Activated T-helper 1 cell treated with anti-CD3 and anti-CD28 coated beads, Interleukin-12 subunit alpha, Interleukin-12 subunit beta, Interleukin-2, Interleukin-4 antibody, amounts not matched to agents 30 ng/mL and 10 ng/mL and 1 ng/mL, durations not matched to agents 14 hours and 24 hours and 36 hours (primary cell): ENCODE results near the gene POU3F1. TPM values are rescaled to one million over a fixed set of nuclear protein-coding genes. Genes with fewer than 3 reads are reported as not detected.

Experiments used
- DNase-seq: peaks from one replicate; pipeline ENCODE4 v3.0.0; 2021; ENCODE audit warnings: low spot score
- H3K27ac Mint-ChIP-seq: one replicate; pipeline ENCODE4 v1.8.0; 2021; ENCODE audit warnings: mild to moderate bottlenecking, mixed read lengths
- H3K27me3 Mint-ChIP-seq: one replicate; pipeline ENCODE4 v1.8.0; 2022; ENCODE audit warnings: mild to moderate bottlenecking, moderate library complexity, mixed read lengths; ENCODE audit not compliant: insufficient read depth
- H3K36me3 Mint-ChIP-seq: one replicate; pipeline ENCODE4 v1.8.0; 2021; ENCODE audit warnings: low read depth, mixed read lengths
- H3K4me1 Mint-ChIP-seq: one replicate; pipeline ENCODE4 v1.8.0; 2021; ENCODE audit warnings: low read depth, mixed read lengths
- H3K4me3 Mint-ChIP-seq: one replicate; pipeline ENCODE4 v1.8.0; 2021; ENCODE audit warnings: mild to moderate bottlenecking, moderate library complexity, mixed read lengths
- H3K9me3 Mint-ChIP-seq: one replicate; pipeline ENCODE4 v1.8.0; 2021; ENCODE audit warnings: mixed read lengths
- intact Hi-C: fragments of 100-400 bp; cut with micrococcal nuclease; formaldehyde crosslinking; loops from one replicate; pipeline ENCODE4 v1.15.1; 2024
- total RNA-seq: library from RNA; stranded (reverse); gene quantifications from 2 replicates; pipeline ENCODE4 v1.2.3, GENCODE V29; 2022

The POU3F1 gene
- total RNA-seq, 1 donor from 2014 or later = 1.8 TPM

DNA sequence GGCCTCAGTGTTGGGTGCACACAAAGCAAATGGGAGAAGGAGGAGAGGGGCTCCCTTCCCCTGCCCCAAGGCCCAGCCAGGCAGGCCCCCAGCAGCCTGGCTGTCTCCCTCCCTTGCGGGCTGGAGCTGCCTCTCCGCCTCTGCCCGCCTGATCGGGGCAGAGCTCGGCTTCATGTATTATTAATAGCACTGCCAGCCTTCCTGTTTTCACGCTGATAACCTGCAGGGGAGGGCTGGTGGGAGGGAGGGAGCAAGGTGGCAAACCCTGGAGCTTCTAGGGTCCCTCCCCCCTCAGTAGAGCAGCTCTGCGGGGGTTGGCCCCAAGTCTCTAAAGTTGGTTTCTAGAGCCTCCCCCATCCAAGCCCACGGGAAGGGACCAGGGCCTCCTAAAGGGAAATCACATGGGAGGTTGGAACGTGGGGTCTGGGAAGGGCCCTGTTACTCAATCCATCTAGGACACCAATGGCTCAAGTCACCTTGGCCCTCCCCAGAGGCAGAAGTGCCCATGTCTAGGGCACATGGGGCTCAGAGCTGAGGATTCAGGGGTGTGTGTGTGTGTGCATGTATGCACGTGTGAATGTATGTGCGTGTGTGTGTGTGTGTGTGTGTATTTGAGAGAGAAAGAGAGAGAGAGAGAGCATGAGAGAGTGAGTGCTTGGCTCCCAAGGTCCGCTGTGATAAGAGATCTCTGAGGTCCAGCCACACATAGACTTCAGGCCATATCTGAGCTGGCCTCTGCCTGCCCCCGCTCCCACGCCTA is 21.8 kb upstream of the POU3F1 start:
- Mint-ChIP-seq H3K27me3 (peaks cover 20% of the 10 kb centered on the region), H3K27ac (no peak overlapping the region), H3K9me3 (no peaks in the 10 kb centered on the region), H3K4me3 (no peak overlapping the region), H3K36me3 (no peaks in the 10 kb centered on the region), H3K4me1 (no peaks in the 10 kb centered on the region)
- intact Hi-C loops = no loop called here
- no peak for DNase-seq

DNA sequence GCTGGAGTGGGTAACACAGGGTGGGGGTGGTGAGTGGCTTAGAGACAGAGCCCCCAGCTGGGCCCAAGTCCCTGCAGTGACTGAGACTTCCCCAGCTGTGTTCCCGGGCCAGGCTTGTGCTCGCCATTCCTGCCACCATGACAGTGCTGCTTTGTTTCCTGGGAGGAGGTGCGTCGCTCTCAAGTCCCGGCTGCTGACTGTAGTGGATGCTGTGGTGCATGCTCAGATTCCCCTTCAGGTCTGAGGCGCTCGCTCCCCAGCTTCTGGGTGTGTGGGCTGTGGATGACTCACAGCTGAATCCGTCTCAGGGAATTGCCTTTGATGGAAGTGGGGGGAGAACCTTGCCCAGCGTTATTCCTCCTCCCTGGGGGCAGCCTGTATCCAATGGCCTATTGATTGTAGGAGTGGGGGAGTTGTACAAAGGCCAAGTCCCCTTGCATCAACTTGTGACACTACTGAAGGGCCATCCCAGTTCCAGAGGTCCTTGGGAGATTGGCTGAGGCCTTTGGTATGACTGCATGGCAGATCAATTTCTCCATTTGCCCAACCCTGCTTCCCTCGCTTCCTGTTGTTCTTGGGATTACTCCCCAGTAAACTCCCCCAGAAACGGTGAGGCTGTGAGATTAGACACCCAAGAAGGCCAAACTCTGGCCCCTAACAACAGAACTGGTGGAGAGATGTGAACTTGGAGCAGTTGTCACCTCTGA is 17.8 kb upstream of the POU3F1 start:
- Mint-ChIP-seq H3K4me1 (no peaks in the 10 kb centered on the region), H3K27ac (no peak overlapping the region), H3K4me3 (no peak overlapping the region), H3K36me3 (no peaks in the 10 kb centered on the region), H3K9me3 (no peaks in the 10 kb centered on the region), H3K27me3 (peaks cover 11% of the 10 kb centered on the region)
- DNase-seq = no peak
- intact Hi-C loops = no loop called here

DNA sequence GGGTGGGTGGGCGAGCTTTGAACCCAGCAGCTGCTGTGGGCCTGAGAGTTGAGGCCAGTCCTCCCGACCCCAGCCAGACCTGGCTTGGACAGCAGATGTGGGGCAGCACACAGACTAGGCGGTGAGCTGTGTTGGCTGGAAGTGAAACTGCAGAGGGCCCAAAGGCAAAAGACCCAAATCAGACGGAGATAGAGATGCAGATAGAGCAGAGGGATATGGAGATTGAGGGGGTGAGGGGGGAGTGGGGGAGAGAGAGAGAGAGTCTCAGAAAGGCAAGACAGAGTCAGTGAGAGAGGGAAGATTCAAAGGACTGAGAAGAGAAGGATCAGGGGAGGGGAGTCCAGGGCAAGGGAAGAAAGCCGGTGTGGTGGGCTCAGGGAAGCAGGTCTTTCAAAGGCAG is 17.0 kb upstream of the POU3F1 start:
- intact Hi-C loops = no loop called here
- H3K4me3 Mint-ChIP-seq = no peak overlapping the region
- H3K4me1 Mint-ChIP-seq = no peaks in the 10 kb centered on the region
- no peaks in the 10 kb centered on the region for H3K9me3 Mint-ChIP-seq
- H3K27me3 Mint-ChIP-seq = peaks cover 10% of the 10 kb centered on the region
- H3K36me3 Mint-ChIP-seq = no peaks in the 10 kb centered on the region
- H3K27ac Mint-ChIP-seq = no peak overlapping the region
- DNase-seq = no peak

DNA sequence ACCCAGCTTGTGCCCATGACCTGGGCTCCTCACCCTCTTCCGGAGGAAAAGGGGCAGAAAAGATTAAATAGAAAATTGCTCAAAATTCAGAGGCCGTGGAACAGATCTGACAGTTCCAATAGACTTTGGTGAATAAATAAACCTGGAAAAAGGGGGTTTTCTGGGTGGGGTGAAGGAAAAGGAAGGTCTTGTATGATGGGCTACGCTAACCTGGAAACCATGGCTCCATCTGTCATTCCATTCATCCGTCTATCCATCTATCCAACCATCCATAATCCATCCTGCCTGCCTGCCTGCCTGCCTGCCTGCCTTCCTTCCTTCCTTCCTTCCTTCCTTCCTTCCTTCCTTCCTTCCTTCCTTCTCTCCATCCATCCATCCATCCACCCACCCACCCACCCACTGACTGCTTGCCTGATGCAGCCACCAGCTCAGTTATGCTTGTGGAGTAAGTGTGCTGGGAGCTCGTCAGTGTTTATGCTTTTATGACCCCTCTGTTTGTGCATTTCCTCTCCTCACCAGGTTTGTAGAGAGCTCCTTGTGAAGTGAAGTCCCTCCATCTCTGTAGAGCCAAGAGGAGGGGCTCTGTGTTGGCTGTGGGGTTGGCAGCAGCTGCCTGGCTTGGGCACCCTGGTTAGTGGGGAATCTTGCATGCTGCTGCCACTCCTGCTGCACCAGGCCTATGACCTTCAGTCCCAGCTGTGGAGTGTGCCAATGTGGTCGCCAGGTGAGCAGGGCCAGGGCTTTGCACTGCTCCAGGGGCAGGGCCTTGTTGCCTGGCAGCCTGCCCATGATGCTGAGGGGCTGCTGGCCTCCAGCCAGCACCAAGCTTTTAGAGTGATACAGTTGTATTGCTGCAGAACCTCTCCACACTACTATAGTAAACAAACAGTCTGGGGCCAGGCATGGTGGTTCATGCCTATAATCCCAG is 16.0 kb upstream of the POU3F1 start:
- Mint-ChIP-seq H3K36me3 (no peaks in the 10 kb centered on the region), H3K27ac (no peak overlapping the region), H3K9me3 (no peaks in the 10 kb centered on the region), H3K27me3 (peaks cover 6% of the 10 kb centered on the region), H3K4me1 (no peaks in the 10 kb centered on the region), H3K4me3 (no peak overlapping the region)
- intact Hi-C loops = no loop called here
- DNase-seq = no peak

DNA sequence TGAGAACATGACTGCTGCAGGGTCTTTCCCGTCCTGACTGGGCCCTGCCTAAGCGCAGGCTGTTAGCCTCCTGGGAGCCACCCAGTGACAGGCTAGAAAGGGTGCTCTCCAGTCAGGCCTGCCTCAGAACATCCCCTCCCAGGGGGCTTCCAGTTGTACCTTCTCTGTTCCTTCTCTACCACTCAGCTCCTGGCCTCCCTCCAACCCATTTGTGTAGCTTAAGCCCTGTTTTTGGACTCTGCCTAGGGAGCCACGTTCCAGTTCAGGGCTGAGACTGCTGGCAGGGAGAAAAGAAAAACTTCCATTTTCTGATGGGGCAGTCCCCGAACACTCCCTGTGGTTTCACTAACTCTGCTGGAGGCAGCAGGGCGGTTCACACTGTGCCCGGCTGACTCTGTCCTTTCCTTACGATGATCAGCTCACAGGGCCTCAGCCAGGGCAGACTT is 15.3 kb upstream of the POU3F1 start:
- Mint-ChIP-seq H3K9me3 (no peaks in the 10 kb centered on the region), H3K4me3 (no peak overlapping the region), H3K27me3 (peaks cover 8% of the 10 kb centered on the region), H3K27ac (no peak overlapping the region), H3K36me3 (no peaks in the 10 kb centered on the region), H3K4me1 (no peaks in the 10 kb centered on the region)
- no peak for DNase-seq
- intact Hi-C loops = no loop called here

DNA sequence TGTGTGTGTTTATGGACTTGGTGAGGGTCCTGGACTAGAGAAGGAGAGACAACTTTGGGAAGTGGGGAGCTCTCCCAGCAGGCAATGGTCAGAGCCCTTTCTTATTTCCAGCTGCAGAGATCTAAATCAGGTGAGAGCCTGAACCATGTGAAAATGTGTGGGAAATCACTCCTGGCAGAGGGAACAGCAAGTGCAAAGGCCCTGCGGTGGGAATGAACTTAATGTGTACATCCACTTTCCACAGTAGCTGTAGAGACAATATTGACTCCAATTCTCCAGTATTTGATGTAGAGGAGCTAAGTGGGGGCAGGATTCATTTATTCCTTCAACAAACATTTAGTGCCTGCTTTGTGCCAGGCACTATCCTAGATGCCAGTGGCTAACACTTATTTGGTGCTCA is 14.7 kb upstream of the POU3F1 start:
- no peak for DNase-seq
- no peaks in the 10 kb centered on the region for H3K36me3 Mint-ChIP-seq
- intact Hi-C loops = no loop called here
- no peak overlapping the region for H3K27ac Mint-ChIP-seq
- H3K4me1 Mint-ChIP-seq = no peaks in the 10 kb centered on the region
- peaks cover 8% of the 10 kb centered on the region for H3K27me3 Mint-ChIP-seq
- no peak overlapping the region for H3K4me3 Mint-ChIP-seq
- H3K9me3 Mint-ChIP-seq = no peaks in the 10 kb centered on the region

DNA sequence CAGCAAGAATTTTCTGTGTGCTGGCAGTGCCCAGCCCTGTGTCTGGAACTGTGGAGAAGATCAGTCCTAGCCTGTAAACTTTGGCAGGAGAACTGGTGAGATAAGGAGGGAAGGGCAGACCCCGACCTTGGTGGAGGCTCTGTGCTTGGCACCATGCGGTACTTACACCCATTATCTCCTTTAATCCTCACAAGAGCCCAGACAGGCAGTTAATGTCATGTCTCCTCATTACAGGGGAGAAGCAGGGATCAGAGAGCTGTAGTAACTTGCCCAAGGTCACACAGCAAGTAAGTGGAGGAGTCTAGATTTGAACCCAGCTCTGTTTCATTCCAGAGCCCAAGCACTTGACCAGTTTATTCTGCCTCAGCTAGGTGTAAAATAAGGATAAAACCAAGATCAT is 13.9 kb upstream of the POU3F1 start:
- Mint-ChIP-seq H3K4me3 (no peak overlapping the region), H3K27ac (no peak overlapping the region), H3K9me3 (no peaks in the 10 kb centered on the region), H3K27me3 (peaks cover 8% of the 10 kb centered on the region), H3K4me1 (no peaks in the 10 kb centered on the region), H3K36me3 (no peaks in the 10 kb centered on the region)
- intact Hi-C loops = no loop called here
- no peak for DNase-seq

DNA sequence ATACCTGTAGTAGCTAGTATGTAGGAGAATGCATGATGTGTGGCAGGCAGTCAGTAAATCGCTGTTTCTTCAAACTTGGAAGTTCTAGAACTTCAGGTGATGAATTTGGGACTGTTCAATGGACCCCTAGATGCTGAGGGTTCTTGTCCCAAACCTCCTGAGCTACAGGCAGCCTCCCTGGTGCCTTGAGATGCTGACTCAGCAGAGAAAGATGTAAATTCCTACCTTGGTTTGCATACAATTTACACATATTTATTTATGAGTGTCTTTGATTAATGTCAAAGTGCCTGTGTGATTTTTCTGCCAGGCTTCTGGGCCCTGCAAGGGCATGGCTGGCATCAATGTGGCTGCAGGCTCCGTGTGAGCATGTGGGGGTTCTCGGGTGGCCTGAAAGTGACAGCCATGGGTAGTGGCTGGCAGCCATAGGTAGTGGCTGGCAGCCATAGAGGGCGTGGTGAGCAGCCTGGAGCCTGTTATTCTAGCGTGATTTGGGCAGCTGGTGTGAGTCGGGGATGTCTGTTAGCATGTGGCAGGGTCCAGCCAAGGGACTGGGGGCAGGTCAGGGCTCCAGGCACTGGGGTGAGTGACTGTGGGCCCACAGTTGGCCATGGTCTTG is 13.2 kb upstream of the POU3F1 start:
- Mint-ChIP-seq H3K4me3 (no peak overlapping the region), H3K27ac (no peak overlapping the region), H3K4me1 (no peaks in the 10 kb centered on the region), H3K9me3 (no peaks in the 10 kb centered on the region), H3K27me3 (peaks cover 13% of the 10 kb centered on the region), H3K36me3 (no peaks in the 10 kb centered on the region)
- intact Hi-C loops = no loop called here
- DNase-seq = no peak

DNA sequence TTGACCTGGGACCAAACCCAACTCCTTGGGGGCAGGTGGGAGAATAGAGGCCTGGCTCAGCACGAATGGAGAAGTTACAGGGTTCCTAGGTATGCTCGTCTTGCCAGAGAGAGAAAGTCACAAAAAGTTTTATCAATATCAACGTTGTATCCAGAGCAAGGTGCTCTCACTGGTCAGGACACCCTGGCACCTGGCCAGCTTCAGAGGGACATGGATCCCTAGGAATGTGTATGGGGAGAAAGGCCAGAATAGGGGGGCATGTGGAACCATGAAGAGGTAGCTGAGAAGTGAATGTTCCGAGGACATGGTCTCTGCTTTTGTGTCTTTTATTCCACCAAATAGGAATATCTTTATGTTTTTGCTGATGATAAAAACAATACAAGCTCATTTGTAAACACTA is 9.4 kb upstream of the POU3F1 start:
- H3K27ac Mint-ChIP-seq = no peak overlapping the region
- H3K9me3 Mint-ChIP-seq = no peaks in the 10 kb centered on the region
- H3K4me1 Mint-ChIP-seq = peaks cover 18% of the 10 kb centered on the region
- peaks cover 14% of the 10 kb centered on the region for H3K27me3 Mint-ChIP-seq
- intact Hi-C loops = no loop called here
- no peaks in the 10 kb centered on the region for H3K36me3 Mint-ChIP-seq
- no peak for DNase-seq
- H3K4me3 Mint-ChIP-seq = no peak overlapping the region

DNA sequence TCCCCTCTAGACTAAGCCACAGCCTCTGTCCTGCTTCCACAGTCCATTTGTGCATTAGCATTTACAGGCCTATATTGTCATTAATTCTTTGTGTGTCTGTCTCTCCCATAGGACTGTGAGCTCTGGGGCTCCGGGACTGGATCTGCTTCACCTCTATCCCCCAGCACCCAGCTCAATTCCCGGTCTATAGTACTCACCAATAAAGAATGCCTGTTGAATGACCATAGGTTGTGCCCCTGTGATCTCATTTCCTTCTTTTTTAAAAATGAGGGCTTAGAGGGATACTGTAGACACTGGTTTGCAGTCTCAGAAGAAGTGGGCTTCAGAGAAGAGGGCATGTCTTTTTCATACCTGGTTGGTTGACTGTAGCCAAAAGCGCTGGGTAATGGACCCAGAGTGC is 8.8 kb upstream of the POU3F1 start:
- Mint-ChIP-seq H3K4me1 (peaks cover 18% of the 10 kb centered on the region), H3K9me3 (no peaks in the 10 kb centered on the region), H3K27me3 (peaks cover 14% of the 10 kb centered on the region), H3K27ac (no peak overlapping the region), H3K4me3 (no peak overlapping the region), H3K36me3 (no peaks in the 10 kb centered on the region)
- intact Hi-C loops = no loop called here
- no peak for DNase-seq

DNA sequence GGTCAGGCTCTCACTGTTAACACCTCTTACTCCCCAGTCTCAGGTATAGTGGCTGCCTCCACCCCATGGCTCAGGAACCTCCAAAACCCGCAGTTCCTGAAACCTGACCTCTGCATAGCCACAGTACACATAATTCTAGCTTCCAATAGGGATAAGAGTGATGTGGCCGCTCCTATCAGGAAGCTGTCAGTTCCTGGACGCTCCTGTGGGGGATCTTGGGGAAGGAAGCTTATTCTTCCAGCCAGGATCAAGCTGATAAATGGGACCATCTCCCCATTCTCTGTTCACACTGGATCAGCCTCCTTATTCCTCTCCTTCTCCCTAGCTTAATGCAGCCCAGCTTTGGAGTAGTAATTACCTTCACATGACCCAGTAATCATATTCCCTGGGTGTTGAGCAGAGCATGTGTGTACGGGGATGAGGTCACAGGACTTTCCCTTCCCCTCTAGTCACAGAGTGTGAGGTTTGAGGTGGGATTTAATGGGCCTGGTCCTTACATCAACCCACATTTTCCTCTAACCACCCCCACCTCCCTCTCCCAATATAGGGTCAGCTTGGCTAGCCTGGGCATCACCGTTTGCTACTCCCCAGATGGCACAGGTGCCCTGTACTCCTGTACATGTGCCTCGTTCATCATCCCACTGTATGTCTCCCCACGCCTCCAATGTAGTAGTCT is 7.0 kb upstream of the POU3F1 start:
- no peak for DNase-seq
- peaks cover 18% of the 10 kb centered on the region for H3K27me3 Mint-ChIP-seq
- H3K9me3 Mint-ChIP-seq = no peaks in the 10 kb centered on the region
- no peak overlapping the region for H3K27ac Mint-ChIP-seq
- intact Hi-C loops = no loop called here
- H3K36me3 Mint-ChIP-seq = no peaks in the 10 kb centered on the region
- H3K4me3 Mint-ChIP-seq = no peak overlapping the region
- H3K4me1 Mint-ChIP-seq = peaks cover 18% of the 10 kb centered on the region

DNA sequence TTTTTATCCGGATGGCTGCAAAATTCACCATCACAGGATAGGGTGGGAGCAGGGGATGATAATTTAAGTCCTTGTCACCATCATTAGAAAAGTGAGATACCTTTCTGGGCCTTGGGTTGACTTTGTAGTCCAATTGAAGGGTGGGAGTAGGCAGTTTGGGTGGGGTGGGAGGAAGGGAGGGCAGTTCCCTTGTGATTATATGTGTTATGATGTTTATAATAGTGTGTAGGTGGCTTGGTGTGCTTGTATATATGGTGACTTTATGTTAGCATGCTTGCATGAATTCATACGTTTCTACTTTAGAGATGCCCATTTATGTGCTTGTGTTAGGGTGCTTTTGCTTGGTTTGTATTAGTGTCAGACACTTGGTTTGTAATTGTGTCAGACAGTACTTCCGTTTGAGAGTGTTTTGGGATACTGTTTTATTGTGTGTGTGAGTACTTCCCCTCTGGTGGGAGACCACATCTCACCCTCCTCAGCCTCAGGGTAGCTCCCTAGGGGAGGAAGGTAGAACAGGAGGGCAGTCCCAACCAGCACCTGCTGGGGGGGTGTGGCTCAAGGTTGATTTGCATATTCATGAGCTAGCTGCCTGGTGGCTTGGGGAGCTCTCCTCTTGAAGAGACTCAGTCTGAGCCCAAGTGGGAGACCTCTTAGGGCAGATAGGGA is 6.3 kb upstream of the POU3F1 start:
- Mint-ChIP-seq H3K4me3 (no peak overlapping the region), H3K36me3 (no peaks in the 10 kb centered on the region), H3K4me1 (peaks cover 18% of the 10 kb centered on the region), H3K27ac (no peak overlapping the region), H3K27me3 (peaks cover 23% of the 10 kb centered on the region), H3K9me3 (no peaks in the 10 kb centered on the region)
- no peak for DNase-seq
- intact Hi-C loops = no loop called here
